H1 (cell line): Measurements from ENCODE around the gene GRIP1. TPM values are rescaled to one million over a fixed set of nuclear protein-coding genes. Genes with fewer than 3 reads are reported as not detected.

ENCODE experiments used
- CEBPB ChIP-seq: IDR thresholded peaks from 2 replicates; pipeline ENCODE4 v1.6.1; 2012; ENCODE audit warnings: low read depth, low read length
- CHD7 ChIP-seq: fragments of 300-600 bp; sonication (generic); IDR thresholded peaks from 2 replicates; pipeline ENCODE4 v1.7.1; 2012; ENCODE audit warnings: low read length, moderate library complexity, mild to moderate bottlenecking, inconsistent platforms; ENCODE audit not compliant: insufficient replicate concordance
- polyA plus RNA-seq, 7 experiments: library from polyadenylated mRNA; depleted of rRNA in 3 of 7; stranded (reverse) in 5 of 7; unstranded in 2 of 7; fragments of >200 nt in 5 of 7; fragments of 200-250 nt in 2 of 7; gene quantifications; 1 replicate in 5 of 7; 2 replicates in 1 of 7; 4 replicates in 1 of 7; pipeline versions ENCODE4 v1.2.1 to v1.2.3, GENCODE V29; 2011 to 2013; ENCODE audit warnings: missing spikeins in 2 of 7, mixed read lengths in 2 of 7
- total RNA-seq: library from RNA; stranded (reverse); fragmentation: NEBNext Ultra II Directional; extraction: Animal tissue kit (Norgen Biotek cat#: 25700); gene quantifications from 2 replicates; pipeline ENCODE4 v1.2.1, GENCODE V29; 2021

The GRIP1 gene
- total and polyA plus RNA-seq, 2 of the 8 experiments (the other 6 are each of a cell fraction or from before 2014, with no cell fraction given), result 4.5 to 27.3 TPM

- TF ChIP-seq CHD7, result no peak
- TF ChIP-seq CEBPB, result no peak
- TF ChIP-seq, all 59 proteins: peak for 0
Measured at GRCh38 chr12:66617991-66618390, 60.9 kb downstream of the GRIP1 start (continued).
